ENCODE measurements around the gene USP43. TPM values are rescaled to one million over a fixed set of nuclear protein-coding genes. Genes with fewer than 3 reads are reported as not detected.
"Not testable (repeated sequence)": the region's sequence is repeated elsewhere in the genome, so short reads cannot be mapped to it uniquely, and the experiment has no call there.

USP43 gene, protein sequence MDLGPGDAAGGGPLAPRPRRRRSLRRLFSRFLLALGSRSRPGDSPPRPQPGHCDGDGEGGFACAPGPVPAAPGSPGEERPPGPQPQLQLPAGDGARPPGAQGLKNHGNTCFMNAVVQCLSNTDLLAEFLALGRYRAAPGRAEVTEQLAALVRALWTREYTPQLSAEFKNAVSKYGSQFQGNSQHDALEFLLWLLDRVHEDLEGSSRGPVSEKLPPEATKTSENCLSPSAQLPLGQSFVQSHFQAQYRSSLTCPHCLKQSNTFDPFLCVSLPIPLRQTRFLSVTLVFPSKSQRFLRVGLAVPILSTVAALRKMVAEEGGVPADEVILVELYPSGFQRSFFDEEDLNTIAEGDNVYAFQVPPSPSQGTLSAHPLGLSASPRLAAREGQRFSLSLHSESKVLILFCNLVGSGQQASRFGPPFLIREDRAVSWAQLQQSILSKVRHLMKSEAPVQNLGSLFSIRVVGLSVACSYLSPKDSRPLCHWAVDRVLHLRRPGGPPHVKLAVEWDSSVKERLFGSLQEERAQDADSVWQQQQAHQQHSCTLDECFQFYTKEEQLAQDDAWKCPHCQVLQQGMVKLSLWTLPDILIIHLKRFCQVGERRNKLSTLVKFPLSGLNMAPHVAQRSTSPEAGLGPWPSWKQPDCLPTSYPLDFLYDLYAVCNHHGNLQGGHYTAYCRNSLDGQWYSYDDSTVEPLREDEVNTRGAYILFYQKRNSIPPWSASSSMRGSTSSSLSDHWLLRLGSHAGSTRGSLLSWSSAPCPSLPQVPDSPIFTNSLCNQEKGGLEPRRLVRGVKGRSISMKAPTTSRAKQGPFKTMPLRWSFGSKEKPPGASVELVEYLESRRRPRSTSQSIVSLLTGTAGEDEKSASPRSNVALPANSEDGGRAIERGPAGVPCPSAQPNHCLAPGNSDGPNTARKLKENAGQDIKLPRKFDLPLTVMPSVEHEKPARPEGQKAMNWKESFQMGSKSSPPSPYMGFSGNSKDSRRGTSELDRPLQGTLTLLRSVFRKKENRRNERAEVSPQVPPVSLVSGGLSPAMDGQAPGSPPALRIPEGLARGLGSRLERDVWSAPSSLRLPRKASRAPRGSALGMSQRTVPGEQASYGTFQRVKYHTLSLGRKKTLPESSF
- total RNA-seq = under 1 TPM in 1 of 2 donors, not detected in 1; 0.33 TPM
- polyA plus RNA-seq = under 1 TPM in 1 of 2 donors, not detected in 1; 0.88 TPM
- long read RNA-seq, donor 1 = 0 reads
- long read RNA-seq, donor 2 = 0 reads

GRCh38 chr17:9644910-9645751 is at the start of gene USP43:
TSS of gene USP43 (plus strand) at chr17:9645517. CDS start at chr17:9645633, 116 bp downstream.
- H3K36me3 ChIP-seq (ENCODE audit: control insufficient read depth in 1 of 2, insufficient read depth in 2 of 2, low read length in 1 of 2) = no peaks in the 10 kb centered on the region
- 1% methylated on average over 45 to 72 of the region's 72 CpGs for WGBS, 2 donors
- ATAC-seq (ENCODE audit: low FRiP score) (peak; percentile 54), DNase-seq (no peak)
- no peaks in the 10 kb centered on the region for H3K9me3 ChIP-seq (ENCODE audit: control insufficient read depth, low read length)
- peak within 1 kb of the TSS; percentile 15 to 22 for H3K4me3 ChIP-seq (ENCODE audit: low read length in 2 of 2)
- peaks cover 0 to 2% of the 10 kb centered on the region in 2 donors for H3K27me3 ChIP-seq (ENCODE audit: control insufficient read depth in 1 of 2, insufficient read depth in 2 of 2, low read length in 1 of 2)
- H3K4me1 ChIP-seq (ENCODE audit: control insufficient read depth in 1 of 2, insufficient read depth in 2 of 2, low read length in 2 of 2) = no peaks in the 10 kb centered on the region
- intact Hi-C loops (cut with DNase I) = no loop called here
- H3K27ac ChIP-seq (ENCODE audit: low read depth in 1 of 2, low read length in 2 of 2) = no peak within 1 kb of the TSS

DNA sequence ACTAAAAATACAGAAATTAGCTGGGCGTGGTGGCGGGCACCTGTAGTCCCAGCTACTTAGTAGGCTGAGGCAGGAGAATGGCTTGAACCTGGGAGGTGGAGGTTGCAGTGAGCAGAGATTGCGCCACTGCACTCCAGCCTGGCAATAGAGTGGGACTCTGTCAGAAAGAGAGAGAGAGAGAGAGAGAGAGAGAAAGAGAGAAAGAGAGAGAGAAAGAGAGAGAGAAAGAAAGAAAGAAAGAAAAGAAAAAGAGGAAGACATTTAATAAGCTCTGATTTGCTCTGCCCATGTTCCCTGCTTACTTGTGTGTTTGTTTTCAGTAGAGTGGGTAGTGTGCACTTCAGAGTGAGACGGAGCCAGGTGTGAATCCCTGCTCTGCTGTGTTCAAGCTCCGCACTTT is 47.7 kb upstream of the USP43 start:
- intact Hi-C loops (cut with DNase I); H3K36me3 ChIP-seq (ENCODE audit: control insufficient read depth in 1 of 2, insufficient read depth in 2 of 2, low read length in 1 of 2); H3K27me3 ChIP-seq (ENCODE audit: control insufficient read depth in 1 of 2, insufficient read depth in 2 of 2, low read length in 1 of 2); DNase-seq; H3K4me1 ChIP-seq (ENCODE audit: control insufficient read depth in 1 of 2, insufficient read depth in 2 of 2, low read length in 2 of 2); H3K27ac ChIP-seq (ENCODE audit: low read depth in 1 of 2, low read length in 2 of 2); ATAC-seq (ENCODE audit: low FRiP score); H3K4me3 ChIP-seq (ENCODE audit: low read length in 2 of 2); H3K9me3 ChIP-seq (ENCODE audit: control insufficient read depth, low read length): not testable (repeated sequence)
- WGBS, 2 donors = 87 to 90% methylated on average over 5 of the region's 5 CpGs

- WGBS, 2 donors = 92 to 93% methylated on average over 4 of the region's 4 CpGs
Observed at GRCh38 chr17:9598661-9599060, 46.7 kb upstream of the USP43 start.

DNA sequence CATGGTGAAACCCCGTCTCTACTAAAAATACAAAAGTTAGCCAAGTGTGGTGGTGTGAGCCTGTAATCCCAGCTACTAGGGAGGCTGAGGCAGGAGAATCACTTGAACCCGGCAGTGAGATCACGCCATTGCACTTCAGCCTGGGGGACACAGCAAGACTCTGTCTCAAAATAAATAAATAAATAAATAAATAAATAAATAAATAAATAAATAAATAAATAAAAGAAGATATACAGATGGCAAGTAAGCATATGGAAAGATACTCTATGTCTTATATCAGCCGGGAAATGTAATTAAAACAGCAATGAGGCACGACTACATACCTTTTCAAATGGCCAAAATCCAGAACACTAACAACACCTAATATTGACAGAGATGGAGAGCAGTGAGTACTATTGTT is 40.7 kb upstream of the USP43 start:
- H3K27me3 ChIP-seq (ENCODE audit: control insufficient read depth in 1 of 2, insufficient read depth in 2 of 2, low read length in 1 of 2); H3K4me3 ChIP-seq (ENCODE audit: low read length in 2 of 2); H3K4me1 ChIP-seq (ENCODE audit: control insufficient read depth in 1 of 2, insufficient read depth in 2 of 2, low read length in 2 of 2); H3K9me3 ChIP-seq (ENCODE audit: control insufficient read depth, low read length); ATAC-seq (ENCODE audit: low FRiP score); DNase-seq; H3K27ac ChIP-seq (ENCODE audit: low read depth in 1 of 2, low read length in 2 of 2); intact Hi-C loops (cut with DNase I); H3K36me3 ChIP-seq (ENCODE audit: control insufficient read depth in 1 of 2, insufficient read depth in 2 of 2, low read length in 1 of 2): not testable (repeated sequence)
- WGBS, 2 donors = 85 to 88% methylated on average over 5 of the region's 5 CpGs

More at GRCh38 chr17:9598661-9599060, 46.7 kb upstream of the USP43 start:
- intact Hi-C loops (cut with DNase I) = no loop called here
- Histone ChIP-seq H3K9me3 (ENCODE audit: control insufficient read depth, low read length) (no peaks in the 10 kb centered on the region), H3K27ac (ENCODE audit: low read depth in 1 of 2, low read length in 2 of 2) (no peak overlapping the region), H3K36me3 (ENCODE audit: control insufficient read depth in 1 of 2, insufficient read depth in 2 of 2, low read length in 1 of 2) (no peaks in the 10 kb centered on the region), H3K27me3 (ENCODE audit: control insufficient read depth in 1 of 2, insufficient read depth in 2 of 2, low read length in 1 of 2) (no peaks in the 10 kb centered on the region), H3K4me3 (ENCODE audit: low read length in 2 of 2) (no peak overlapping the region), H3K4me1 (ENCODE audit: control insufficient read depth in 1 of 2, insufficient read depth in 2 of 2, low read length in 2 of 2) (no peaks in the 10 kb centered on the region)
- ATAC-seq (ENCODE audit: low FRiP score) (no peak), DNase-seq (peak in 1 of 2 donors; percentile 34)

- H3K27me3 ChIP-seq (ENCODE audit: control insufficient read depth in 1 of 2, insufficient read depth in 2 of 2, low read length in 1 of 2) = no peaks in the 10 kb centered on the region
- intact Hi-C loops (cut with DNase I) = no loop called here
- no peak overlapping the region for H3K4me3 ChIP-seq (ENCODE audit: low read length in 2 of 2)
- H3K36me3 ChIP-seq (ENCODE audit: control insufficient read depth in 1 of 2, insufficient read depth in 2 of 2, low read length in 1 of 2) = no peaks in the 10 kb centered on the region
- H3K9me3 ChIP-seq (ENCODE audit: control insufficient read depth, low read length) = no peaks in the 10 kb centered on the region
- 84 to 90% methylated on average over 6 of the region's 6 CpGs for WGBS, 2 donors
- no peaks in the 10 kb centered on the region for H3K4me1 ChIP-seq (ENCODE audit: control insufficient read depth in 1 of 2, insufficient read depth in 2 of 2, low read length in 2 of 2)
- H3K27ac ChIP-seq (ENCODE audit: low read depth in 1 of 2, low read length in 2 of 2) = no peak overlapping the region
- DNase-seq (no peak), ATAC-seq (ENCODE audit: low FRiP score) (no peak)
Observed at GRCh38 chr17:9606453-9606852, 38.9 kb upstream of the USP43 start.

- H3K27me3 ChIP-seq (ENCODE audit: control insufficient read depth in 1 of 2, insufficient read depth in 2 of 2, low read length in 1 of 2); H3K27ac ChIP-seq (ENCODE audit: low read depth in 1 of 2, low read length in 2 of 2); H3K9me3 ChIP-seq (ENCODE audit: control insufficient read depth, low read length); intact Hi-C loops (cut with DNase I); ATAC-seq (ENCODE audit: low FRiP score); H3K36me3 ChIP-seq (ENCODE audit: control insufficient read depth in 1 of 2, insufficient read depth in 2 of 2, low read length in 1 of 2); H3K4me1 ChIP-seq (ENCODE audit: control insufficient read depth in 1 of 2, insufficient read depth in 2 of 2, low read length in 2 of 2); H3K4me3 ChIP-seq (ENCODE audit: low read length in 2 of 2); DNase-seq: not testable (repeated sequence)
- 71 to 77% methylated on average over 5 of the region's 5 CpGs for WGBS, 2 donors
Observed at GRCh38 chr17:9607058-9607457, 38.3 kb upstream of the USP43 start.

- DNase-seq (no peak), ATAC-seq (ENCODE audit: low FRiP score) (no peak)
- no peaks in the 10 kb centered on the region for H3K4me1 ChIP-seq (ENCODE audit: control insufficient read depth in 1 of 2, insufficient read depth in 2 of 2, low read length in 2 of 2)
- H3K9me3 ChIP-seq (ENCODE audit: control insufficient read depth, low read length) = no peaks in the 10 kb centered on the region
- WGBS, 2 donors = 52 to 66% methylated on average over 2 of the region's 2 CpGs
- intact Hi-C loops (cut with DNase I) = no loop called here
- H3K36me3 ChIP-seq (ENCODE audit: control insufficient read depth in 1 of 2, insufficient read depth in 2 of 2, low read length in 1 of 2) = no peaks in the 10 kb centered on the region
- no peak overlapping the region for H3K27ac ChIP-seq (ENCODE audit: low read depth in 1 of 2, low read length in 2 of 2)
- H3K4me3 ChIP-seq (ENCODE audit: low read length in 2 of 2) = no peak overlapping the region
- H3K27me3 ChIP-seq (ENCODE audit: control insufficient read depth in 1 of 2, insufficient read depth in 2 of 2, low read length in 1 of 2) = no peaks in the 10 kb centered on the region
Observed at GRCh38 chr17:9611557-9611956, 33.8 kb upstream of the USP43 start.

- intact Hi-C loops (cut with DNase I) = no loop called here
- DNase-seq (no peak), ATAC-seq (ENCODE audit: low FRiP score) (no peak)
- WGBS, 2 donors = 66 to 68% methylated on average over 9 of the region's 9 CpGs
- H3K27me3 ChIP-seq (ENCODE audit: control insufficient read depth in 1 of 2, insufficient read depth in 2 of 2, low read length in 1 of 2) = no peaks in the 10 kb centered on the region
- H3K36me3 ChIP-seq (ENCODE audit: control insufficient read depth in 1 of 2, insufficient read depth in 2 of 2, low read length in 1 of 2) = no peaks in the 10 kb centered on the region
- no peak overlapping the region for H3K27ac ChIP-seq (ENCODE audit: low read depth in 1 of 2, low read length in 2 of 2)
- no peak overlapping the region for H3K4me3 ChIP-seq (ENCODE audit: low read length in 2 of 2)
- no peaks in the 10 kb centered on the region for H3K4me1 ChIP-seq (ENCODE audit: control insufficient read depth in 1 of 2, insufficient read depth in 2 of 2, low read length in 2 of 2)
- no peaks in the 10 kb centered on the region for H3K9me3 ChIP-seq (ENCODE audit: control insufficient read depth, low read length)
Observed at GRCh38 chr17:9612006-9612405, 33.3 kb upstream of the USP43 start.

Measured in aorta (tissue), 5 donors.